ENCODE results near the gene HK3.

The HK3 gene, protein sequence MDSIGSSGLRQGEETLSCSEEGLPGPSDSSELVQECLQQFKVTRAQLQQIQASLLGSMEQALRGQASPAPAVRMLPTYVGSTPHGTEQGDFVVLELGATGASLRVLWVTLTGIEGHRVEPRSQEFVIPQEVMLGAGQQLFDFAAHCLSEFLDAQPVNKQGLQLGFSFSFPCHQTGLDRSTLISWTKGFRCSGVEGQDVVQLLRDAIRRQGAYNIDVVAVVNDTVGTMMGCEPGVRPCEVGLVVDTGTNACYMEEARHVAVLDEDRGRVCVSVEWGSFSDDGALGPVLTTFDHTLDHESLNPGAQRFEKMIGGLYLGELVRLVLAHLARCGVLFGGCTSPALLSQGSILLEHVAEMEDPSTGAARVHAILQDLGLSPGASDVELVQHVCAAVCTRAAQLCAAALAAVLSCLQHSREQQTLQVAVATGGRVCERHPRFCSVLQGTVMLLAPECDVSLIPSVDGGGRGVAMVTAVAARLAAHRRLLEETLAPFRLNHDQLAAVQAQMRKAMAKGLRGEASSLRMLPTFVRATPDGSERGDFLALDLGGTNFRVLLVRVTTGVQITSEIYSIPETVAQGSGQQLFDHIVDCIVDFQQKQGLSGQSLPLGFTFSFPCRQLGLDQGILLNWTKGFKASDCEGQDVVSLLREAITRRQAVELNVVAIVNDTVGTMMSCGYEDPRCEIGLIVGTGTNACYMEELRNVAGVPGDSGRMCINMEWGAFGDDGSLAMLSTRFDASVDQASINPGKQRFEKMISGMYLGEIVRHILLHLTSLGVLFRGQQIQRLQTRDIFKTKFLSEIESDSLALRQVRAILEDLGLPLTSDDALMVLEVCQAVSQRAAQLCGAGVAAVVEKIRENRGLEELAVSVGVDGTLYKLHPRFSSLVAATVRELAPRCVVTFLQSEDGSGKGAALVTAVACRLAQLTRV

DNA sequence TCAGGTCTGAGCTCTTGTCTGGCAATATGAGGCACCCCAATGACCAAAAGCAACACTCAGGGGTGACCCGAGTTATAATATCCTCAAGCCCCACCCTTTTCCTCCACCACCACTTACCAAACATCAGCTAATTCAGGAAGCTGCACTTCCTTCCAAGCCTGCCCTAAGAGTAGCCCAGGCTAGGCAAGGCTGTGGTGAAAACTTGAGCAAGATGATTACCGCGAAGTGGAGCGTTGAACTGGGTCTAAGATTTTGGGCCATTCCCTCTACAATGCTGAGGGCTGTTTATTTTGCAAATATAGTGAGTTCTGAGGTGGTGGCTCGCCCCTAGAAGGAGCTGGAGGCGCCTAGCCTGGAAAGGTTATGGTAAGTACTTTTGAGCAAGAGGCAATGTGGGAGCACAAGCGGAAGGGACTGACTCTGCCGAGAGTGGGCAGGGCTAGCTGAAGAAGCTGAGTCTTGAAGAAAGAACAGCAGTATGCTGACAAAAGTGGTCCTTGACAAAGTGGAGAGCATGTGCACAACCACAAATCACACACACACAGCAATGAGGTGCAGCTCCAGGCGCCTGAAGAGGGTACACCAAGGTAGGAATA, at the start of gene HK3:
Gene HK3, minus strand, starts transcription at position 51 of the 596 bp plus-strand sequence. CDS start 3,187 bp downstream, outside the sequence.
- no peak for DNase-seq (ENCODE audit: low read depth in 1 of 2, low spot score in 1 of 2)

DNA sequence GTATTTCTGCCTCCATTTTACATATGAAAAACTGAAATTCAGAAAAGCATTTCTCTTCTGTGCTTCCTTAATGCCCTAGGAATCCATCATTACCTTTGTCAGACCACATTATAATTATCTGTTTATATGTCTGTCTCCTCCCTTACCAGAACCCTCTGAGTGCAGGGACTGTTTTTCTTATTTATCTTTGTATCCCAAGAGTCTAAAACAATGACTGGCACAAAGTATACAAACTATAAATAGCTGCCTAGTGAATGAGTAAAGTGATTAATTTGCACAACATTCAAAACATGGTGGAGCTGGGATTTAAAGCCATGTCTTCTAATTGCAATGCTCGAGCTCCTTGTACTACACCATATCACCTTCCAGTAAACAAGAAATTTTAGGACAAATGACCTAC, 49.3 kb upstream of the HK3 start:
- DNase-seq (ENCODE audit: low read depth in 1 of 2, low spot score in 1 of 2) = no peak

DNA sequence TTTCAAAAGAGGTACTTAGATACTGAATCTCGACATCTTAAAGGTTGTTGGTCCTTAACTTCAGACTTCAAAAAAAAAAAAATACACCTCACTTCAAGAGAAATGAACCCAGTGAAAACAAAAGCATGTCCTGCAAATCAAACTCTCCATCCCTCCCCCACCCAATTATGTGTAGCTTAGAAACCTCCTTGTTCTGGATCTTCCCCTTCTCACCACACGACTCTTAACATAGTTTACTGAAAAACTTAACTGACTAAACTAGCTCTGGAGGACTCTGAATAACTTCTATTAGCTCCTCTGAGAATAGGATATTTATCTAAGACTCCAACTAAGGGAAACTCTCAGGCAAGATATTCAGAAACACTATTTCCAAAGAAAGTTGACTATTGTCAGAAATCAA, 48.7 kb upstream of the HK3 start:
- DNase-seq (ENCODE audit: low read depth in 1 of 2, low spot score in 1 of 2) = no peak

DNA sequence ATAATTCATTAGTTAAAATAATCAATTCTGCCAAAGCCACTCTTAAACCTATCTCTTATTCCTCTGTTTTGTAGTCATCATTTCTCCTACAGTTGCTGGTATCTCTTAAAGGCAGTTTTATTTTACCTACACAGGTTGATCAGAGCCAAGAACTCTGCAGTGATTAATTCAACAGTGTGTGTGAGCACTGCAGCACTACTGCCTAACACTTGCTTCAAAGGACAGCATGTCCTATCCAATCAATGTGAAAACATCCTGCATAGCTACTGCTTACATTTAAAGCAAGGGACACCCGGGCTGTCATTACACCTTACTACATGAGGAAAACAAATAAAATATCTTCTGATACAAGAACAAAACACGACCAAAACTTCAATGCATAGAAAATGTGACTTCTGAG, 45.1 kb upstream of the HK3 start:
- no peak for DNase-seq (ENCODE audit: low read depth in 1 of 2, low spot score in 1 of 2)

DNA sequence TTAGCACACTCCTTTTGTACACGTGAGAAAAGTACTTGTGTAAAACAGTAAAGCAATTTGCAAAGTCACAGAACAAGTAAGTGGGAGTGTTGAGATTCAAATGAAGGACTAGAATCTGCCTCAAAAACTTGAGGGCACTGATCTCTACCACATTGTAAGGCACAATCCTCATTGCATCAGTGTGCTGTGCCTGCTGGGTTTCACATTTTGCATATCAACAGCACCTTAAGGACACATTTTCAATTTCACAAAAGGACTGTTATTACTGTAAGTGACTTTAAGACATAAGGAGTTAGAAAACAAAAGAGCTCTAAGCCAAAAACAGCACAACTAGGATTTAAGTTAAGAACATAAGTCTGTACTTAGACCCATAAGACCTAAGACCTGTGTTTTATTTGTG, 44.7 kb upstream of the HK3 start:
- DNase-seq (ENCODE audit: low read depth in 1 of 2, low spot score in 1 of 2) = no peak

DNA sequence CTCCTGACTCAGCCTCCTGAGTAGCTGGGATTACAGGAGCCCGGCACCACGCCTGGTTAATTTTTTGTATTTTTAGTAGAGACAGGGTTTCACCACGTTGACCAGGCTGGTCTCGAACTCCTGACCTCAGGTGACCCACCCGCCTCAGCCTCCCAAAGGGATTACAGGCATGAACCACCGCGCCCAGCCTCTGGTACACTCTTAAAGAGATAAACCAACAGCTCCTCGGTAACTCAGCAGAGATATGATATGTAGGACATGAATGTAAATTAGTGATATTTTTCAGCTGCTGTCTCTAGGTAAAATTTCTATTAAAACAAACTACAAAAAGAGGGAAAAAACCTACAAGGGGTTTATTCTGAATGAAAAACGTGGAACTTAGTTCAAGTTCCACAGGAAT, 42.8 kb upstream of the HK3 start:
- DNase-seq (ENCODE audit: low read depth in 1 of 2, low spot score in 1 of 2) = no peak

DNA sequence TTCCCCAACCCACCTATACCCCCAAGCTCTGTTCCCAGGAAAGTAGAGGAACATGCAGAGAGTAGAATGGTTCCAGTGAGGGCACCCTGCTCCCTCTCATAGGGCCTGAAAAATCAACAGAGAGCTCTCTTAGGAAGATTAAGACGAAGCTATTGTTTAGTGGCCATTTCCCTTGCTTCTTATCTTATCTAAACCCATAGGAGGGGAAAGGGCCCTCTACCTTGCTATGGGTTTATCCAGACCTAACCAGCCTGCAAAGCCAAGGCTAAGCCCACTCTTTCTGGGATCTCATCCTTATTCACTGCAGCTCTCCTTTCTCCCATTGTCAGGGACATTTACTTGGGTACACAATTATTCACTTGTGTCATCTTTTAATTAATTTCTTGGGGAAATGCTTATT, 39.3 kb upstream of the HK3 start:
- no peak for DNase-seq (ENCODE audit: low read depth in 1 of 2, low spot score in 1 of 2)

DNA sequence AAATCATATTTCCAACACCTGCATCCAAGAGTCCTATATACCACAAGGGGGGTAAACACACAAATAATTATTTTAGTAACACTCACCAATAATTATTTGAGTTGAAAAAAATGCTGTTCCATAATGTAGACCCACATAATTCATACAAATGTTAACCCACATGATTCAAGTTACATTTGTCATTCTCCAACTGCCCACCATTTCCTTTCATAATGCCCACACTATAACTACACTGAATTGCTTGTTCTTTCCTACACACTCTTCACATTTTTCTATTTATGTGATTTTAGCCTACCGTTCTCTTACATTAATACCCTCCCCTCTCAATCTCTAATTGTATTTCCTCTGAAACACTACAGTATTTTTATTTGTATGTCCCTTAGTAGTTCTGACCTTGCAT, 35.9 kb upstream of the HK3 start:
- no peak for DNase-seq (ENCODE audit: low read depth in 1 of 2, low spot score in 1 of 2)

DNA sequence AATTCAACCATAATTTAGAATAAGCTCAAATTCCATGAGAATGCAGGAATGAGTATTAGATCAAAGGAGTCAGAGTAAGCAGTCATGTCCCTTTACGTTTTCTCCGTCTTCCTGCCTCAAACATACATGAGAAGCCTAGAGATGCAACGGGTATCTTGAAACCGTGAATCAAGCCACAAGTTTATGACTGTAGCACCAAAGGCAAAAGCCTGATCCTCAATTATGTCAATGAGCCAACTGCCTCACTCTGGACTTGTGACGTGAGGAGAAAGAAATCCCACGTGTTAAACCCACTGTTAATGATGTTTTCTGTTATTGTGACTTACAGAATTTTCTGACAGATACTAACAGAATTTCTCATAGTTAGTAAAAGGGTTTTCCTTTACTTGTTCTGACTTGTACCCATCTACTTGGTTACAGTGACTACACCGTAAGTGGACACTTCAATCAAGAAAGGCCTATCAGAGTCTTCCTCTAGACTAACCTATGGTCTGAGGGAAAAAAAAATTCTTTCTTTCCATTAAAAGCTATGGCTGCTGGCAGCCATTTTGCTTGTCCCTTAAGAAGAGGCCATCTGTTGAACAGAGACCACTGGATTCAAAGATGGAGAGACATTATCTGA, 35.3 kb upstream of the HK3 start:
- DNase-seq (ENCODE audit: low read depth in 1 of 2, low spot score in 1 of 2) = no peak

DNA sequence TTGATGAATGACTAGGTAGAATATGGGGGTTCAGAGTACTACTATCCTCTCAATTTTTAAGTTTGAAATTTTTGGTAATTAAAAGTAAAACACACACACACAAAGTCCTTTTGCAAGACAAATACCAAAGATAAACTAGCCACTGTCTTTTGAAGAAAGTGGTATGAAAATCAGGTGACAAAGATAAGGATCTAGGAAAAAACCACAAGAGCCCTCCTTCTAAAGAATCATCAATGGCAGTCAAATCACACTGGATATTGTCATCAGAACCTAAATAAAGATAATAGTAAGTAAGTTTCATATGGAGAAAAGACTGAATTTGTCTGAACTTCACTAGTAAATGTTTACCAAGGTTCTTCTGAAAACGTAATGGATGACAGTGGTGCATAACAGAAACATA, 30.5 kb upstream of the HK3 start:
- DNase-seq (ENCODE audit: low read depth in 1 of 2, low spot score in 1 of 2) = no peak

DNA sequence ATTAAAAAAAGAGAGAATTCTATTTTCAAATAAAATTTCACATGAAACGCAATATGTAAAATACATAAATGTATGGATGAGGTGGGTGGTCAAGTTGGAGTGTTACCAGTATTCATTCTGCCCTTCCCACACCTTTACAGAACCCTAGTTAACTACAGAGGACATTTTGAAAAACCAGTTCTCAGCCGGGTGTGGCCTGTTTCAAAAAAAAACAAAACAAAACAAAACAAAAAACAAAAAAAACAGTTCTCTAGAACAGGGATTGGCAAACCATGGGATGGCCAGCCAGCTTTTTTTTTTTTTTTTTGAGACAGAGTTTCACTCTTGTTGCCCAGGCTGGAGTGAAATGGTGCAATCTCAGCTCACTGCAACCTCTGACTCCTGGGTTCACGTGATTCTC, 28.4 kb upstream of the HK3 start:
- no peak for DNase-seq (ENCODE audit: low read depth in 1 of 2, low spot score in 1 of 2)

DNA sequence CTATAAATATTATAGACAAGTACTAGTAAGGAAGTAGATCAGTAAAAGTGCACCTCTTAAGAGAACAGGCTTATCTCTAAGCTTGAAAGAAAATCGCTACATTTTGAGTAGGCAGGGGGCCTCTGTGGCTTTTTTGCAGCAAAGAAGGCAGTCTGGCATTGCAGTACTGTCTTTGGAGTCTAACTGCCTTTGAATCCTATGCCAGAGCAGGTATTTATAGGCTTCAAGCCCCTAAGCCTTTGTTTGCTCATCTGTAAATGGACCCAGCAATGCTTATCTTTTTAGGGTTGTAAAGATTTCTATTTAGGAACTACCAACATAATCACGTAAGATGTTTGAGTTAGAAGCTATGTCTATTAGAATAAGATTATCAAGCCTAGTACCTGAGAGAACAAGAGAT, 23.7 kb upstream of the HK3 start:
- no peak for DNase-seq (ENCODE audit: low read depth in 1 of 2, low spot score in 1 of 2)

DNA sequence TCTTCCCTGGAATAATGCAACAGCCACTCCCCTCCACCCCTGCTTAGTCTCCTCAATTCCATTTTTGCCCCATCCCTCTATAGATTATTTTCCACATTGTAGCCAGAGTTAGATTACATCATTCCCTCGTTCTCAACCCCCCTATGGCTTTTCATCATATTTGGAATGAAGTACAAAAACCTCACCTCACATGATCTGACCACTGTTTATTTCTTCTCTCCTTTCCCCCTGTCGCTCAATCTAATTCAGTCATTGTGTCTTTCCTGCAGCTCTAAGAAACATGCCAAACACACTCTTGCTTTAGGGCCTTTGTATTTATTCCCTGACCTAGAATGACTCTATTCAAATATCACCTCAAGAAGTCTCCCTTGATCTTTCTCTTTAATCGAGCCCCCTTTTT, 22.6 kb upstream of the HK3 start:
- DNase-seq (ENCODE audit: low read depth in 1 of 2, low spot score in 1 of 2) = no peak

DNA sequence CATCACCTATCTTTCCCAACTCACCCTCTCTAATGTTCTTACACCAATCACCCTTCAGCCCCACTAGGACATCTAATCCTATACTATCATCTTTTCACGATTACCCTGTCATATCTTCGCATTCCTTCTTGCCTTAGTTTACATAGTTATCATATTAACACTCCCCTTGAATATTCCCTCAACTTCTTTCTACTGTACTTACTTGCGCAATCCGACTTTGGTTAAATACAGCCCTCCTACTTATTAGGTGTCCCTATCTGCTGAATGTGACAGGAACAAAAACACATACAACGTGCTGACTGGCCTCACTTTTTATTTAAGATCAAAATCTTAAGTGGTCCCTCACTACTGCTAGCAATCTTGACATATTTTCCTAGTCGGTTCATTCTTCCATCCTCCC, 19.5 kb upstream of the HK3 start:
- no peak for DNase-seq (ENCODE audit: low read depth in 1 of 2, low spot score in 1 of 2)

DNA sequence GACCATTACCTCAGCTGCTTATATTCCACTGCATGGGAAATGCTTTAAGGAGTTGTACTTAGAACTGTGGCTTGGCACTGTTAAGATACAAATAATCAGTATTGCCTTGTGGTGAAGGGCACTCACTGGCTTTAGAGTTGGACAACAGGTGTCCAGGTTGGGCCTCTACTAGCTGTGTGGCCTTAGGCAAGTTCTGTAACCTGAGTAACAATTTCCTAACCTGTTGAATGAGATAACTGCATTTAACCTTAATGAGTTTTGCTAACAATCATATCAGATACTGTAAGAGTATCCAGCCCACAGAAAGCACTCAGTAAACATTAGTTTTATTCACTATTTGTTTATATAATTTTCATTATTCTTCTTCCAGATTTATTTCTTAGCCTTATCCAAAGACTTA, 17.2 kb upstream of the HK3 start:
- no peak for DNase-seq (ENCODE audit: low read depth in 1 of 2, low spot score in 1 of 2)

DNA sequence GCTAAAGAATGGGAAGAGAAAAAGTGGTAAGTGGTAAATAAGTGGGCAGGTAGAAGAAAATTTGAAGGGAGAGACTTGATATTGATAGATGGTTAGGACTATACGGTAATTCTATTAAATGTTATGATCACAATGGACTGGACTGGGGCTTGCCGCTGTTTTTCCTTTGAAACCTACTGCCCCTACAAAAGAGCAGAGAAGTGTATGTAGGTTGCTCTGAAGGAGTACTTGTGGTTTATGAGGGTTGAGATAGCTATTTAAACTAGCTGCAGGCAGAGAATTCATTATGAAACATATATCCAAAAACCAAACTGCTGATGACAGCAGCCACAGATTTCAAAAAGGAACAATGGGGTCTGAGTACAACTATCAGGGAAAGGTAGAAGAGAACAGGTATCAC, 16.8 kb upstream of the HK3 start:
- no peak for DNase-seq (ENCODE audit: low read depth in 1 of 2, low spot score in 1 of 2)

DNA sequence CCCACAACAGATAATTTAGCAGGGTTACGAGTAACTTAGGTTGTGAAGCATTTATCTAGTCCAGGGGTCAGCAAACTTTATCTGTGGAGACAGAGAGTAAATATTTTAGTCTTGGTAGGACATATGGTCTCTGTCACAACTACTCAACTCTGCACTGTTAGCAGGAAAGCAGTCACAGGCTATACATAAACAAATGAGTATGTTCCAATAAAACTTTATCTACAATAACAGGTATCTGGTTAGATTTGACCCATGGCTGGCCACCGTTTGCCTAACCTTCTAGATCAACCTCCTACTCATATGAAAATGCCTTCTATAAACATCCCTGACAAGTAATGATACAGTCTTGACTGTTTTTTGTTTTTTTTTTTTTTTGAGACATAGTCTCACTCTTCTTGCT, 13.0 kb upstream of the HK3 start:
- no peak for DNase-seq (ENCODE audit: low read depth in 1 of 2, low spot score in 1 of 2)

DNA sequence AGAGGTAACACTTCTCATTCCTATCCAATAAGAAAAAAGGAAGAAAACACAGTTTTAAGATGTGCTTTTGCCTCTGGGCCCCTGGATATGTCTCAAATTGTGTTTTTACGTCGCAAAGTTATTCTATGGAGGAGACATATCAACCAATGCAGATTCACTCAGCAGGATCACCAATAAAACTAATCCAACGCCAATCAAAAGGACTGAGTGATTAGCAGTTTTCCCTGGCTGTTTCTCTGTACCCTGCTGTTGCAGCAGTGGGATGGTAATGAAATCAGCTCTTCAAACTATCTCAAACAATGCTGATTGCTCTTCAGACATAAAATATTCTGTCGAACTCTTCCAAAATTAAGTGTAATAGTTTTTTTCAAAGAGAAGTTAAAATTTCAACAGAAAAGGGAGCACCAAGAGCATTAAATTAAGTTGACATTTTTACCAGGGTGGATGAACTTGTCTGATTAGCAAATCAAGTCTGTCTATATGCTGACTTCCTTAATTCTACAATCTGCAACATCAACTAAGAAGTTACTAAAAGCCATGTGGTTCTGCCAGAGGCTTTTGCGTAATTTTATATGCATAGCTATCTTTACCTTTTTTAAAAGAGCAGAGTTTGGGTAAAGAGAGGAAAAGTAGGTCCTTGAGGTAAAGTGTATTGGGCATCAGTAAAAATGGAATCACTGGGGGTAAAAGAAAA, 9.7 kb upstream of the HK3 start:
- DNase-seq (ENCODE audit: low read depth in 1 of 2, low spot score in 1 of 2) = no peak

DNA sequence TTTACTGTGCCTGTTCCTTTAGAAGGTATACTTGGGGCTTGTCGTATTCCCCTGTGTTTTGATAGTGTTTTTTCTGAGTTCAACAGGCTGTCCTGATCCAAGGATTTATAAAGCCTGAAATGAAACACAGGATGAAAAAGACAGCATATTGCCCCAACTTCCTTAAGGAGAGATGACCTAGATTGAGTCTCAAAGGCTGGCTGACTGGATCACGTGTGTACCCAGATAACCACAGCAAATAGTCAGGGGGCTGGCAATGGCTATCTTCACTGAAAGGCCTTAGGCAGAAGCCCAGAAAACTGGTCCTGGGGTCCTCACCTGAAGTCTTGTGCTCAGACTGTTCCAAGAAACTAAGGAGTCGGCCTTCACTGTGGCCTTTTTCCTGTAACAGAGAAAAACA, 7.7 kb upstream of the HK3 start:
- DNase-seq (ENCODE audit: low read depth in 1 of 2, low spot score in 1 of 2) = no peak

DNA sequence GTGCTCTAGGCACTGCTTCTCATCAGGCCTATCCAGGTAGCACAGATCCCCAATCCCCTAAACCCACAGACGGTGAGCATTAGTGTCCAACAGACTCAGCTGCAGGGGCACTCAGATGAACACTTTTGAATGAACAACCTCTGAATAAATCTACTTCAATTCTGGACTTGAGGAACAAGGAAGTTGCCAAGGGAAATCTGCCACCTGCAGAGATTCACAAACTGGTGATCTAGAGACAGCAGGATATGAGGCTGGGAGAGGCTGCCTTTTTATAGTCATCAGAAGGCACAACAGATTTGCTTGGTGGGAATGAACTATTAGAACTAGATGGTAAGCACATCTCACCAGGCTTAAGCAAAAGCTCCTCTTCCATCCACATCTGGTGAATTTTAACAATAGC, 7.0 kb upstream of the HK3 start:
- no peak for DNase-seq (ENCODE audit: low read depth in 1 of 2, low spot score in 1 of 2)

DNA sequence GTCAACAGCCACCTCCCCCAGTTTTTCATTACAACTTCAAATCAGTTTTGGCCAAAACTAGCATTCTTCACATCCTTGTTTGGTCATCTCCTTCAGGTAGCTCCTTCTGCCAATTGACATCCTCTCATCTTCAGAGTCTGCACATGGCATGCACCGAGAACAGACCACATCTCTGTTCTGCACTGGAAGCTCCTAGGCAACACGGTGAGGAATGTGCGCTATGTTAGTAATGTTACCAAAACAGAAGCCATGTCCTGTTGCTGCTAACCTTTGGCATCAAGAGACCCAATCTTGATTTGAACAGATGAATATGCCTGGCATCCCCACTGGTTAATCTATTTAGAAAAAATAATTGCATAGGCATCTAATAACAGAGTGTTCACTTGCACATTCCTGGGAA, 5.1 kb upstream of the HK3 start:
- no peak for DNase-seq (ENCODE audit: low read depth in 1 of 2, low spot score in 1 of 2)

All from activated T-helper 1 cell treated with anti-CD3 and anti-CD28 coated beads, Interleukin-2, amount 50 U/mL, for 16 hours (primary cell).